SK-N-SH (cell line): Measurements from ENCODE around the gene ATRAID. TPM values are rescaled to one million over a fixed set of nuclear protein-coding genes. Genes with fewer than 3 reads are reported as not detected.
A peak's percentile ranks its signal among the peaks of the same experiment; 100 is the strongest.

Source experiments
- CTCF ChIA-PET: fragments of 300-600, 350-600 bp; formaldehyde crosslinking; extraction: SDS; loops from one replicate; lab custom pipeline; 2021; lab: Yijun Ruan, JAX
- POLR2A ChIA-PET: fragments of 350-600 bp; sonication (Branson Sonifier 250); formaldehyde crosslinking; extraction: SDS; loops from one replicate; lab custom pipeline; 2020; ENCODE audit warnings: antibody characterized with exemption, inconsistent platforms; lab: Yijun Ruan, JAX
- DNase-seq: peaks from one replicate; pipeline ENCODE4 v3.0.0; 2012
- H2AFZ ChIP-seq: fragments of 200-600 bp; sonication (generic); 2 replicates; pipeline ENCODE4 v1.8.1; 2016; ENCODE audit warnings: antibody characterized with exemption, mild to moderate bottlenecking, low read depth
- H3F3A ChIP-seq: fragments of 200-600 bp; sonication (generic); replicated peaks from 2 replicates; pipeline ENCODE3; 2016; ENCODE audit warnings: antibody characterized with exemption, mild to moderate bottlenecking; ENCODE audit not compliant: insufficient read depth
- H3K27ac ChIP-seq, 2 experiments: fragments of 200-500 bp in 1 of 2; fragments of 200-600 bp in 1 of 2; sonication (Bioruptor generic) in 1 of 2; sonication (generic), shearing (Covaris generic) in 1 of 2; 2 replicates each; pipeline versions ENCODE4 v1.5.1 to v1.6.1; 2014 to 2016; ENCODE audit warnings: low read depth in 2 of 2, inconsistent platforms in 1 of 2, low read length in 1 of 2, mild to moderate bottlenecking in 1 of 2, mixed read lengths in 1 of 2
- H3K27me3 ChIP-seq: fragments of 200-600 bp; sonication (generic), shearing (Covaris generic); 2 replicates; pipeline ENCODE4 v1.6.1; 2016; ENCODE audit warnings: mixed run types; ENCODE audit not compliant: insufficient read depth
- H3K36me3 ChIP-seq, 2 experiments: fragments of 200-500 bp in 1 of 2; fragments of 200-600 bp in 1 of 2; sonication (Bioruptor generic) in 1 of 2; sonication (generic) in 1 of 2; replicated peaks in 1 of 2; 2 replicates each; pipeline versions ENCODE3 to v1.5.1; 2014 to 2016; ENCODE audit warnings: low read length in 1 of 2, mild to moderate bottlenecking in 1 of 2; ENCODE audit not compliant: insufficient read depth in 2 of 2, control insufficient read depth in 1 of 2
- H3K4me1 ChIP-seq, 2 experiments: fragments of 200-500 bp in 1 of 2; fragments of 200-600 bp in 1 of 2; sonication (Bioruptor generic) in 1 of 2; sonication (generic), shearing (Covaris generic) in 1 of 2; 2 replicates each; pipeline versions ENCODE4 v1.5.1 to v1.6.1; 2014 to 2016; ENCODE audit warnings: low read depth in 1 of 2, low read length in 1 of 2, mixed run types in 1 of 2; ENCODE audit not compliant: insufficient read depth in 2 of 2, control insufficient read depth in 1 of 2
- H3K4me2 ChIP-seq: fragments of 200-600 bp; sonication (generic), shearing (Covaris generic); 2 replicates; pipeline ENCODE4 v1.6.1; 2017; ENCODE audit warnings: mixed run types
- H3K4me3 ChIP-seq, 2 experiments: fragments of 200-500 bp in 1 of 2; fragments of 200-600 bp in 1 of 2; sonication (Bioruptor generic) in 1 of 2; sonication (generic), shearing (Covaris generic) in 1 of 2; 2 replicates each; pipeline versions ENCODE4 v1.5.1 to v1.8.1; 2014 to 2016; ENCODE audit warnings: low read depth in 2 of 2, inconsistent platforms in 1 of 2, low read length in 1 of 2, mild to moderate bottlenecking in 1 of 2, mixed read lengths in 1 of 2, moderate library complexity in 1 of 2
- H3K79me2 ChIP-seq: fragments of 200-600 bp; sonication (generic); 2 replicates; pipeline ENCODE4 v1.8.1; 2017; ENCODE audit warnings: mild to moderate bottlenecking; ENCODE audit not compliant: insufficient read depth
- H3K9ac ChIP-seq: fragments of 200-600 bp; sonication (generic); 2 replicates; pipeline ENCODE4 v1.6.1; 2017; ENCODE audit warnings: mixed run types
- H3K9me2 ChIP-seq: fragments of 200-600 bp; sonication (generic); 2 replicates; pipeline ENCODE4 v1.6.1; 2017; ENCODE audit warnings: mixed run types
- H3K9me3 ChIP-seq: fragments of 200-600 bp; sonication (generic); 2 replicates; pipeline ENCODE4 v1.6.1; 2017; ENCODE audit warnings: mixed run types, mild to moderate bottlenecking, moderate library complexity
- H4K20me1 ChIP-seq: fragments of 200-600 bp; sonication (generic); 2 replicates; pipeline ENCODE4 v1.6.1; 2017; ENCODE audit warnings: mild to moderate bottlenecking, mixed run types; ENCODE audit not compliant: insufficient read depth
- EZH2phosphoT487 ChIP-seq: fragments of 200-600 bp; sonication (generic); IDR thresholded peaks from 2 replicates; pipeline ENCODE4 v1.6.1; 2017; ENCODE audit warnings: low read depth, mixed run types, mild to moderate bottlenecking, antibody characterized with exemption, moderate library complexity, borderline replicate concordance
- JUND ChIP-seq: IDR thresholded peaks from 2 replicates; pipeline ENCODE4 v1.4.0; 2012
- NFIC ChIP-seq: IDR thresholded peaks from 2 replicates; pipeline ENCODE4 v1.4.0; 2012; ENCODE audit warnings: borderline replicate concordance
- RCOR1 ChIP-seq: fragments of 150-350 bp; IDR thresholded peaks from 2 replicates; pipeline ENCODE4 v1.6.1; 2017; ENCODE audit warnings: antibody characterized with exemption, low read length
- TEAD4 ChIP-seq: IDR thresholded peaks from 2 replicates; pipeline ENCODE4 v1.4.0; 2012; ENCODE audit warnings: mild to moderate bottlenecking, borderline replicate concordance; ENCODE audit not compliant: insufficient read depth
- WGBS: methylation state at CpG from one replicate; pipeline ENCODE4 v1.1.6; 2017; ENCODE audit warnings: low lambda C conversion rate; 5-methylcytosine and 5-hydroxymethylcytosine counted together
- polyA plus RNA-seq, 3 experiments: library from polyadenylated mRNA; depleted of rRNA; stranded (reverse); fragments of >200 nt; gene quantifications; 2 replicates each; pipeline ENCODE4 v1.2.3, GENCODE V29; 2012
- TF ChIP-seq, protein P1 (sequence below): fragments of 200-600 bp; sonication (generic); IDR thresholded peaks from 2 replicates; pipeline ENCODE4 v1.6.1; 2017; ENCODE audit warnings: antibody characterized with exemption, mild to moderate bottlenecking, moderate library complexity
- TF ChIP-seq, protein P2 (sequence below): IDR thresholded peaks from 2 replicates; pipeline ENCODE4 v1.4.0; 2012; ENCODE audit warnings: low read depth, borderline replicate concordance

The ATRAID gene
- polyA plus RNA-seq, 1 of the 3 experiments (the other 2 are of a cell fraction), result 289 TPM

DNA sequence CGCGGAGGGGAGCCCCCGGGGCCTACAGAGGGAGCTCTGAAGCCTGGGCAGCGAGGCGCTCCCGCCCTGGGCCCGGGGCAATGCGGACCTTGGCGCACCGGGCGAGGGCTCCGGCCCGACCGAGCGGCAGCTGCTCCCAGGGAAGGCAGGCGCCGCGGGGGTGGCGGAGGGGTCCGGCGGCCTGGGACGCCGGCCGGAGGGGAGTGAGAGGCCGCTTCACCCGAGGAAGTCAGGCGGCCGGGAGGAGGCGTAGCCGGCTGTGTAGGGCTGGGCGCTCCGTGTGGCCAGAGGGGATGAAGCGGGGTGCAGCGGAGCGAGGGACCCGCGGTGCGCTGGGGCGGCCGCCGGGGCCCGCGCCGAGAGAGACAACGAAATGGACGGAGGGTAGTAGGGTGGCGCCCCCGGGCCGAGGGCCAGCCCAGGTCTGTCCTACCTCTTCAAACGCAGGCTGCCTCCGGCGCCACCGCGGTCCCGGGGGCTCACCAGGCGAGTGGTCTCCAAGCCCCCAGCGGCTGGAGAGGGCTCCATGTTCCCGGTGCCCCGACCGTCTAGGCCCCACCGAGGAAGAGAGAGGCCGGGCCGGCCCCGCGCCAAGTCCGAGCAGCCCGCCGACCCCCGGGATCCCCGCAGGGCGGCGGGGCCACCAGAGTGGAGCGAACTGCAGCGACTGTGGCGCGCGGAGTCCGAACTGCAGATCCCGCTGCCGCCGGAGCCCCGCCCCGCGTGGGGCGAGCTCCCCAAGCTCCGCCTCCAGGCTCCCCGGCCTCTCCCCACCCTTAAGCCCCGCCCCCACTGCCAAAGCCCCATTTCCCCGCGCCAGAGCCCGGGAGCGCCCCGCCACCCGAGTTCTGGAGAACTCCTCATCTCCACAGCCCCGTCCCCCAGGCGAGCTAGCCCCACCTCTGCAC is 50.8 kb downstream of the ATRAID start, which contains the start of gene SLC30A3:
Gene SLC30A3 (minus strand): TSS at position 669 of the 908 bp plus-strand sequence. CDS start 141 bp downstream, at position 528.
- Histone ChIP-seq H3K9ac (peak within 1 kb of the TSS; percentile 19; the same call in 1 of the 2 replicates), H2AFZ (peak within 1 kb of the TSS; percentile 85; the same call in 1 of the 2 replicates), H3K4me1 (peaks cover 6 to 28% of the 10 kb centered on the region in 2 experiments; a peak in 1 of 4 replicates), H3K27ac (no peak within 1 kb of the TSS), H3K27me3 (peaks cover 68% of the 10 kb centered on the region), H3K4me3 (peak within 1 kb of the TSS; percentile 49 to 65), H3K79me2 (no peaks in the 10 kb centered on the region), H3K36me3 (no peaks in the 10 kb centered on the region), H3K4me2 (peak within 1 kb of the TSS; percentile 84), H4K20me1 (no peaks in the 10 kb centered on the region), H3K9me3 (no peaks in the 10 kb centered on the region), H3K9me2 (no peaks in the 10 kb centered on the region), H3F3A (peaks cover 6% of the 10 kb centered on the region)
- ChIA-PET POLR2A (interaction anchor here (0.6 to 0.7 kb wide), 2 partner anchors 108 to 664 kb away, joined by 3 read pairs; no protein-coding TSS in a partner anchor), CTCF (interaction anchor here (0.6 to 14.1 kb wide), 14 partner anchors 10 to 163 kb away, joined by 3 to 392 read pairs (median 4); partner anchors contain the start of gene TRIM54)
- DNase-seq, result peak; percentile 97
- TF ChIP-seq TEAD4 (no peak), NFIC (no peak), RCOR1 (no peak), EZH2phosphoT487 (peak; percentile 91; the same call in 1 of the 2 replicates), JUND (no peak)
- TF ChIP-seq, protein P1, sequence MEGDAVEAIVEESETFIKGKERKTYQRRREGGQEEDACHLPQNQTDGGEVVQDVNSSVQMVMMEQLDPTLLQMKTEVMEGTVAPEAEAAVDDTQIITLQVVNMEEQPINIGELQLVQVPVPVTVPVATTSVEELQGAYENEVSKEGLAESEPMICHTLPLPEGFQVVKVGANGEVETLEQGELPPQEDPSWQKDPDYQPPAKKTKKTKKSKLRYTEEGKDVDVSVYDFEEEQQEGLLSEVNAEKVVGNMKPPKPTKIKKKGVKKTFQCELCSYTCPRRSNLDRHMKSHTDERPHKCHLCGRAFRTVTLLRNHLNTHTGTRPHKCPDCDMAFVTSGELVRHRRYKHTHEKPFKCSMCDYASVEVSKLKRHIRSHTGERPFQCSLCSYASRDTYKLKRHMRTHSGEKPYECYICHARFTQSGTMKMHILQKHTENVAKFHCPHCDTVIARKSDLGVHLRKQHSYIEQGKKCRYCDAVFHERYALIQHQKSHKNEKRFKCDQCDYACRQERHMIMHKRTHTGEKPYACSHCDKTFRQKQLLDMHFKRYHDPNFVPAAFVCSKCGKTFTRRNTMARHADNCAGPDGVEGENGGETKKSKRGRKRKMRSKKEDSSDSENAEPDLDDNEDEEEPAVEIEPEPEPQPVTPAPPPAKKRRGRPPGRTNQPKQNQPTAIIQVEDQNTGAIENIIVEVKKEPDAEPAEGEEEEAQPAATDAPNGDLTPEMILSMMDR, result peak; percentile 26
- TF ChIP-seq, protein P2, sequence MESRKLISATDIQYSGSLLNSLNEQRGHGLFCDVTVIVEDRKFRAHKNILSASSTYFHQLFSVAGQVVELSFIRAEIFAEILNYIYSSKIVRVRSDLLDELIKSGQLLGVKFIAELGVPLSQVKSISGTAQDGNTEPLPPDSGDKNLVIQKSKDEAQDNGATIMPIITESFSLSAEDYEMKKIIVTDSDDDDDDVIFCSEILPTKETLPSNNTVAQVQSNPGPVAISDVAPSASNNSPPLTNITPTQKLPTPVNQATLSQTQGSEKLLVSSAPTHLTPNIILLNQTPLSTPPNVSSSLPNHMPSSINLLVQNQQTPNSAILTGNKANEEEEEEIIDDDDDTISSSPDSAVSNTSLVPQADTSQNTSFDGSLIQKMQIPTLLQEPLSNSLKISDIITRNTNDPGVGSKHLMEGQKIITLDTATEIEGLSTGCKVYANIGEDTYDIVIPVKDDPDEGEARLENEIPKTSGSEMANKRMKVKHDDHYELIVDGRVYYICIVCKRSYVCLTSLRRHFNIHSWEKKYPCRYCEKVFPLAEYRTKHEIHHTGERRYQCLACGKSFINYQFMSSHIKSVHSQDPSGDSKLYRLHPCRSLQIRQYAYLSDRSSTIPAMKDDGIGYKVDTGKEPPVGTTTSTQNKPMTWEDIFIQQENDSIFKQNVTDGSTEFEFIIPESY, result no peak
- 1% methylated on average over 43 of the region's 96 CpGs for WGBS
